ENCODE measurements around the gene HEATR3.

The HEATR3 gene

GRCh38 chr16:50065624-50066481, at the start of gene HEATR3:
Gene HEATR3, plus strand, starts transcription at chr16:50065970. Its CDS starts 162 bp downstream, at chr16:50066132.
- no peak for FAIRE-seq

- FAIRE-seq = no peak
Measured at GRCh38 chr16:50017553-50017952, 48.2 kb upstream of the HEATR3 start.

- FAIRE-seq = no peak
Measured at GRCh38 chr16:50021544-50021943, 44.2 kb upstream of the HEATR3 start.

GRCh38 chr16:50023641-50024040, 42.1 kb upstream of the HEATR3 start:
- FAIRE-seq = no peak

- no peak for FAIRE-seq
Measured at GRCh38 chr16:50024207-50024606, 41.6 kb upstream of the HEATR3 start.

- FAIRE-seq = no peak
Measured at GRCh38 chr16:50024684-50025536, 40.9 kb upstream of the HEATR3 start, which contains the start of gene CNEP1R1. Gene CNEP1R1, plus strand, starts transcription at chr16:50025225. Its CDS starts 91 bp downstream, at chr16:50025316.

GRCh38 chr16:50025537-50025931, 40.2 kb upstream of the HEATR3 start:
- FAIRE-seq = no peak

- no peak for FAIRE-seq
Measured at GRCh38 chr16:50027829-50028228, 37.9 kb upstream of the HEATR3 start.

GRCh38 chr16:50035468-50035992, 30.2 kb upstream of the HEATR3 start:
- FAIRE-seq = no peak

- no peak for FAIRE-seq
Measured at GRCh38 chr16:50036426-50036825, 29.3 kb upstream of the HEATR3 start.

GRCh38 chr16:50037662-50038220, 28.0 kb upstream of the HEATR3 start:
- no peak for FAIRE-seq

- FAIRE-seq = no peak
Measured at GRCh38 chr16:50038286-50038685, 27.5 kb upstream of the HEATR3 start.

GRCh38 chr16:50038756-50039529, 26.8 kb upstream of the HEATR3 start:
- no peak for FAIRE-seq

GRCh38 chr16:50040018-50040417, 25.8 kb upstream of the HEATR3 start:
- no peak for FAIRE-seq

- no peak for FAIRE-seq
Measured at GRCh38 chr16:50040710-50041109, 25.1 kb upstream of the HEATR3 start.

GRCh38 chr16:50043358-50043757, 22.4 kb upstream of the HEATR3 start:
- FAIRE-seq = no peak

- no peak for FAIRE-seq
Measured at GRCh38 chr16:50045412-50045811, 20.4 kb upstream of the HEATR3 start.

GRCh38 chr16:50046853-50047252, 18.9 kb upstream of the HEATR3 start:
- FAIRE-seq = no peak

- FAIRE-seq = no peak
Measured at GRCh38 chr16:50047864-50048263, 17.9 kb upstream of the HEATR3 start.

GRCh38 chr16:50050802-50051201, 15.0 kb upstream of the HEATR3 start:
- FAIRE-seq = no peak

GRCh38 chr16:50056226-50056625, 9.5 kb upstream of the HEATR3 start:
- no peak for FAIRE-seq

- no peak for FAIRE-seq
Measured at GRCh38 chr16:50058091-50058771, 7.5 kb upstream of the HEATR3 start.

All from colon (tissue), 2 donors.